K562 (cell line): ENCODE measurements around the gene ATAD3B. TPM values are rescaled to one million over a fixed set of nuclear protein-coding genes. Genes with fewer than 3 reads are reported as not detected.

Experiments
- ATF3 ChIP-seq, 2 experiments: fragments of 450-650 bp in 1 of 2; sonication (generic) in 1 of 2; formaldehyde crosslinking in 1 of 2; IDR thresholded peaks in 1 of 2; conservative IDR thresholded peaks in 1 of 2; 2 replicates each; pipeline versions ENCODE4 v1.6.1 to v1.8.1; 2016 to 2023; ENCODE audit warnings: mild to moderate bottlenecking in 2 of 2, moderate library complexity in 2 of 2, inconsistent platforms in 1 of 2, missing genetic modification reagents in 1 of 2
- BRF1 ChIP-seq: IDR thresholded peaks from 3 replicates; pipeline ENCODE4 v1.6.1; 2011; ENCODE audit warnings: borderline replicate concordance, mild to moderate bottlenecking; ENCODE audit not compliant: insufficient read length; ENCODE audit errors: extremely low read depth
- CEBPG ChIP-seq, 3 experiments: fragments of 200-800 bp in 1 of 3; sonication (Bioruptor generic) in 1 of 3; sonication (generic) in 1 of 3; formaldehyde crosslinking in 1 of 3; IDR thresholded peaks in 2 of 3; conservative IDR thresholded peaks in 1 of 3; 2 replicates each; pipeline versions ENCODE4 v1.6.1 to v1.8.0; 2016 to 2022; ENCODE audit warnings: missing compliant biosample characterization in 2 of 3, missing genetic modification characterization in 2 of 3, mild to moderate bottlenecking in 1 of 3, missing genetic modification reagents in 1 of 3
- DEAF1 ChIP-seq: fragments of 450-650 bp; formaldehyde crosslinking; IDR thresholded peaks from 2 replicates; pipeline ENCODE4 v1.4.0; 2020; ENCODE audit warnings: mild to moderate bottlenecking, moderate library complexity
- HDAC2 ChIP-seq: fragments of 450-650 bp; IDR thresholded peaks from 2 replicates; pipeline ENCODE4 v1.6.1; 2016; ENCODE audit warnings: mild to moderate bottlenecking
- NCOR1 ChIP-seq: fragments of 450-650 bp; IDR thresholded peaks from 2 replicates; pipeline ENCODE4 v1.6.1; 2016; ENCODE audit warnings: mild to moderate bottlenecking, moderate library complexity
- POLR2A ChIP-seq: fragments of 450-650 bp; conservative IDR thresholded peaks from 2 replicates; pipeline ENCODE4 v1.6.1; 2016
- PTRF ChIP-seq: fragments of 450-650 bp; IDR thresholded peaks from 2 replicates; pipeline ENCODE4 v1.6.1; 2016; ENCODE audit warnings: mild to moderate bottlenecking, missing genetic modification characterization, missing compliant biosample characterization
- RBM34 ChIP-seq: fragments of 200-400 bp; formaldehyde crosslinking; IDR thresholded peaks from 2 replicates; pipeline ENCODE4 v1.6.1; 2018; ENCODE audit warnings: low read length, borderline replicate concordance; ENCODE audit not compliant: insufficient read depth
- RFX5 ChIP-seq: IDR thresholded peaks from 2 replicates; pipeline ENCODE4 v1.6.1; 2011; ENCODE audit warnings: low read depth, mild to moderate bottlenecking, improper control_type of control experiment, low read length
- SP2 ChIP-seq: IDR thresholded peaks from 2 replicates; pipeline ENCODE4 v1.6.1; 2011; ENCODE audit warnings: mild to moderate bottlenecking, low read depth, low read length, moderate library complexity; ENCODE audit not compliant: poor library complexity, severe bottlenecking; ENCODE audit errors: extremely low read depth
- TRIM24 ChIP-seq, 2 experiments: fragments of 450-650 bp; IDR thresholded peaks; 2 replicates each; pipeline ENCODE4 v1.6.1; 2016
- ZNF12 ChIP-seq: sonication (generic); formaldehyde crosslinking; IDR thresholded peaks from 2 replicates; pipeline ENCODE4 v1.4.0; 2020; ENCODE audit warnings: mild to moderate bottlenecking, missing genetic modification reagents
- ZNF263 ChIP-seq: sonication (generic); formaldehyde crosslinking; IDR thresholded peaks from 2 replicates; pipeline ENCODE4 v1.8.0; 2022; ENCODE audit warnings: mild to moderate bottlenecking, missing genetic modification reagents, borderline replicate concordance
- ZNF274 ChIP-seq: IDR thresholded peaks from 2 replicates; pipeline ENCODE4 v1.6.1; 2011; ENCODE audit warnings: low read depth, mild to moderate bottlenecking, low read length, moderate library complexity, borderline replicate concordance
- ZNF318 ChIP-seq, 2 experiments: fragments of 450-650 bp; IDR thresholded peaks; 2 replicates each; pipeline ENCODE4 v1.6.1; 2016; ENCODE audit warnings: mild to moderate bottlenecking in 2 of 2, borderline replicate concordance in 1 of 2, low read depth in 1 of 2, moderate library complexity in 1 of 2
- polyA plus RNA-seq, 8 experiments: library from polyadenylated mRNA; depleted of rRNA in 4 of 8; stranded (reverse) in 5 of 8; unstranded in 3 of 8; fragments of >200 nt; fragmentation: Nextera tagmentation in 2 of 8; fragmentation: Illumina TruSeq in 1 of 8; extraction: Ambion mirVana in 2 of 8; extraction: Trizol in 1 of 8; gene quantifications; 2 replicates each; pipeline versions ENCODE4 v1.2.1 to v1.2.3, GENCODE V29; 2011 to 2014; ENCODE audit warnings: inconsistent platforms in 1 of 8, missing spikeins in 1 of 8
- total RNA-seq, 7 experiments: library from RNA; depleted of rRNA in 6 of 7; stranded (reverse); fragments of >200 nt in 6 of 7; fragmentation: Illumina TruSeq in 2 of 7; extraction: Trizol in 2 of 7; gene quantifications; 2 replicates each; pipeline versions ENCODE4 v1.2.1 to v1.2.3, GENCODE V29; 2011 to 2021; ENCODE audit warnings: low replicate concordance in 1 of 7

ATAD3B gene
- total and polyA plus RNA-seq, 9 of the 15 experiments (the other 6 are each of a cell fraction or from before 2014, with no cell fraction given) = 0.07 to 113 (median 27.7) TPM

- TF ChIP-seq ZNF318 (IDR thresholded peaks at IDR 0.05; ENCODE audit: borderline replicate concordance in 1 of 2, low read depth in 1 of 2) (no peak), RBM34 (peak; percentile 84; the same call in 1 of the 2 replicates), ZNF263 (CRISPR knock-in tag) (no peak; the same call in 1 of the 2 replicates), NCOR1 (no peak), DEAF1 (CRISPR knock-in tag) (no peak), ATF3 (IDR thresholded peaks at IDR 0.05) (peak; percentile 49), ATF3 (CRISPR knock-in tag; conservative IDR thresholded peaks at IDR 0.05) (no peak; the same call in 1 of the 2 replicates), ZNF12 (CRISPR knock-in tag) (peak; percentile 88), PTRF (tag) (no peak), ZNF274 (no peak), TRIM24 (IDR thresholded peaks at IDR 0.05) (peak in 1 of 2 experiments; percentile 64; a peak in 2 of 4 replicates), RFX5 (no peak), BRF1 (no peak), SP2 (no peak), CEBPG (CRISPR knock-in tag; IDR thresholded peaks at IDR 0.05) (no peak), CEBPG (tag; conservative IDR thresholded peaks at IDR 0.05 in 1 of 2, IDR thresholded peaks at IDR 0.05 in 1 of 2) (no peak), HDAC2 (peak; percentile 89), POLR2A (peak; percentile 92)
These were observed 40.1 kb downstream of the ATAD3B start, which contains the start of gene ATAD3A (continued) for GRCh38 chr1:1511533-1512285.
